Measurements from ENCODE around the gene KIFC1.
"Not testable (repeated sequence)": the region's sequence is repeated elsewhere in the genome, so short reads cannot be mapped to it uniquely, and the experiment has no call there.

The KIFC1 gene

GRCh38 chr6:33391278-33391921, at the start of gene KIFC1:
KIFC1 (plus strand) TSS chr6:33391823; CDS start chr6:33391986, 163 bp downstream.
- peak; percentile 100 for DNase-seq (ENCODE audit: low read depth, low spot score)
- peak within 1 kb of the TSS; percentile 85 for H3K4me3 ChIP-seq (ENCODE audit: low read depth, low read length)
- peak; percentile 98 for TF ChIP-seq CTCF (IDR thresholded peaks at IDR 0.05; ENCODE audit: low read depth, low read length)
- in situ Hi-C loops (cut with HindIII; ENCODE audit: low sequenced_read_pairs), result no loop called here

- H3K4me3 ChIP-seq (ENCODE audit: low read depth, low read length); in situ Hi-C loops (cut with HindIII; ENCODE audit: low sequenced_read_pairs); DNase-seq (ENCODE audit: low read depth, low spot score): not testable (repeated sequence)
Observed at GRCh38 chr6:33343606-33343952, 48.0 kb upstream of the KIFC1 start.

GRCh38 chr6:33343953-33344611, 47.5 kb upstream of the KIFC1 start:
- TF ChIP-seq CTCF (IDR thresholded peaks at IDR 0.05; ENCODE audit: low read depth, low read length), result no peak
- no peak for DNase-seq (ENCODE audit: low read depth, low spot score)
- H3K4me3 ChIP-seq (ENCODE audit: low read depth, low read length), result no peak overlapping the region
- in situ Hi-C loops (cut with HindIII; ENCODE audit: low sequenced_read_pairs), result no loop called here

- in situ Hi-C loops (cut with HindIII; ENCODE audit: low sequenced_read_pairs), result no loop called here
- DNase-seq (ENCODE audit: low read depth, low spot score), result peak; percentile 91
- peak; percentile 46 for TF ChIP-seq CTCF (IDR thresholded peaks at IDR 0.05; ENCODE audit: low read depth, low read length)
- no peak overlapping the region for H3K4me3 ChIP-seq (ENCODE audit: low read depth, low read length)
Observed at GRCh38 chr6:33344701-33345697, 46.6 kb upstream of the KIFC1 start.

- DNase-seq (ENCODE audit: low read depth, low spot score); H3K4me3 ChIP-seq (ENCODE audit: low read depth, low read length); in situ Hi-C loops (cut with HindIII; ENCODE audit: low sequenced_read_pairs): not testable (repeated sequence)
Observed at GRCh38 chr6:33346972-33347371, 44.7 kb upstream of the KIFC1 start.

- H3K4me3 ChIP-seq (ENCODE audit: low read depth, low read length), result no peak overlapping the region
- no peak for DNase-seq (ENCODE audit: low read depth, low spot score)
- in situ Hi-C loops (cut with HindIII; ENCODE audit: low sequenced_read_pairs), result no loop called here
- no peak for TF ChIP-seq CTCF (IDR thresholded peaks at IDR 0.05; ENCODE audit: low read depth, low read length)
Observed at GRCh38 chr6:33347816-33348215, 43.8 kb upstream of the KIFC1 start.

- H3K4me3 ChIP-seq (ENCODE audit: low read depth, low read length); DNase-seq (ENCODE audit: low read depth, low spot score); in situ Hi-C loops (cut with HindIII; ENCODE audit: low sequenced_read_pairs): not testable (repeated sequence)
Observed at GRCh38 chr6:33355860-33356259, 35.8 kb upstream of the KIFC1 start.

- no peak overlapping the region for H3K4me3 ChIP-seq (ENCODE audit: low read depth, low read length)
- no peak for TF ChIP-seq CTCF (IDR thresholded peaks at IDR 0.05; ENCODE audit: low read depth, low read length)
- DNase-seq (ENCODE audit: low read depth, low spot score), result no peak
- in situ Hi-C loops (cut with HindIII; ENCODE audit: low sequenced_read_pairs), result no loop called here
Observed at GRCh38 chr6:33356295-33356694, 35.3 kb upstream of the KIFC1 start.

GRCh38 chr6:33357160-33357871, 34.3 kb upstream of the KIFC1 start:
- in situ Hi-C loops (cut with HindIII; ENCODE audit: low sequenced_read_pairs); DNase-seq (ENCODE audit: low read depth, low spot score); H3K4me3 ChIP-seq (ENCODE audit: low read depth, low read length): not testable (repeated sequence)
